ENCODE results near the gene AP5S1. TPM values are rescaled to one million over a fixed set of nuclear protein-coding genes. Genes with fewer than 3 reads are reported as not detected.
"Not testable (repeated sequence)": the region's sequence is repeated elsewhere in the genome, so short reads cannot be mapped to it uniquely, and the experiment has no call there.

The AP5S1 gene
- total and polyA plus RNA-seq, 2 experiments from 2014 or later, result 7.6 to 22.9 TPM

- H3K9me3 ChIP-seq (ENCODE audit: low read depth), result no peaks in the 10 kb centered on the region
- peaks cover 5% of the 10 kb centered on the region for H3K4me1 ChIP-seq (ENCODE audit: low read depth)
- H3K4me3 ChIP-seq, result peak overlapping the region; percentile 32
- H3K36me3 ChIP-seq, result no peaks in the 10 kb centered on the region
- H3K27ac ChIP-seq, result no peak overlapping the region
- H3K27me3 ChIP-seq, result peaks cover 4% of the 10 kb centered on the region
- no peak for DNase-seq (ENCODE audit: low read depth in 1 of 2, low spot score in 1 of 2)
- TF ChIP-seq CTCF (IDR thresholded peaks at IDR 0.05; ENCODE audit: low read depth, low read length), result no peak
These were observed 32.9 kb upstream of the AP5S1 start for GRCh38 chr20:3787324-3788014.

- H3K36me3 ChIP-seq, result no peaks in the 10 kb centered on the region
- no peak for TF ChIP-seq CTCF (IDR thresholded peaks at IDR 0.05; ENCODE audit: low read depth, low read length)
- H3K27me3 ChIP-seq, result peaks cover 4% of the 10 kb centered on the region
- H3K4me1 ChIP-seq (ENCODE audit: low read depth), result peaks cover 5% of the 10 kb centered on the region
- no peak overlapping the region for H3K27ac ChIP-seq
- no peak overlapping the region for H3K4me3 ChIP-seq
- no peak for DNase-seq (ENCODE audit: low read depth in 1 of 2, low spot score in 1 of 2)
- H3K9me3 ChIP-seq (ENCODE audit: low read depth), result no peaks in the 10 kb centered on the region
These were observed 31.6 kb upstream of the AP5S1 start for GRCh38 chr20:3788685-3789155.

- H3K4me1 ChIP-seq (ENCODE audit: low read depth); H3K9me3 ChIP-seq (ENCODE audit: low read depth); H3K4me3 ChIP-seq; H3K27me3 ChIP-seq; DNase-seq (ENCODE audit: low read depth in 1 of 2, low spot score in 1 of 2); H3K27ac ChIP-seq; H3K36me3 ChIP-seq: not testable (repeated sequence)
These were observed 31.1 kb upstream of the AP5S1 start for GRCh38 chr20:3789201-3789600.

GRCh38 chr20:3794168-3794567, 26.2 kb upstream of the AP5S1 start:
- not testable (repeated sequence) for H3K4me1 ChIP-seq (ENCODE audit: low read depth); H3K4me3 ChIP-seq; H3K27me3 ChIP-seq; H3K36me3 ChIP-seq; H3K9me3 ChIP-seq (ENCODE audit: low read depth); H3K27ac ChIP-seq; DNase-seq (ENCODE audit: low read depth in 1 of 2, low spot score in 1 of 2)

GRCh38 chr20:3794701-3795420, 25.5 kb upstream of the AP5S1 start:
- DNase-seq (ENCODE audit: low read depth in 1 of 2, low spot score in 1 of 2), result no peak
- Histone ChIP-seq H3K27me3 (no peaks in the 10 kb centered on the region), H3K9me3 (ENCODE audit: low read depth) (no peaks in the 10 kb centered on the region), H3K4me3 (no peak overlapping the region), H3K4me1 (ENCODE audit: low read depth) (peaks cover 7% of the 10 kb centered on the region), H3K27ac (no peak overlapping the region), H3K36me3 (no peaks in the 10 kb centered on the region)
- TF ChIP-seq CTCF (IDR thresholded peaks at IDR 0.05; ENCODE audit: low read depth, low read length), result no peak

- TF ChIP-seq CTCF (IDR thresholded peaks at IDR 0.05; ENCODE audit: low read depth, low read length), result peak; percentile 37
- Histone ChIP-seq H3K9me3 (ENCODE audit: low read depth) (no peaks in the 10 kb centered on the region), H3K27ac (no peak within 1 kb of the TSS), H3K36me3 (no peaks in the 10 kb centered on the region), H3K4me3 (peak within 1 kb of the TSS; percentile 49), H3K4me1 (ENCODE audit: low read depth) (peaks cover 10% of the 10 kb centered on the region), H3K27me3 (no peaks in the 10 kb centered on the region)
- peak; percentile 93 to 94 for DNase-seq (ENCODE audit: low read depth in 1 of 2, low spot score in 1 of 2)
These were observed 24.6 kb upstream of the AP5S1 start, which contains the start of gene CDC25B for GRCh38 chr20:3795511-3796468. Gene CDC25B, plus strand, starts transcription at chr20:3796310. Its CDS starts 222 bp downstream, at chr20:3796532.
